ENCODE data around the gene GRAMD1A. TPM values are rescaled to one million over a fixed set of nuclear protein-coding genes. Genes with fewer than 3 reads are reported as not detected.

Gene GRAMD1A
- total RNA-seq, 3 donors from 2014 or later, result 30.6 to 56.0 (median 38.6) TPM

DNA sequence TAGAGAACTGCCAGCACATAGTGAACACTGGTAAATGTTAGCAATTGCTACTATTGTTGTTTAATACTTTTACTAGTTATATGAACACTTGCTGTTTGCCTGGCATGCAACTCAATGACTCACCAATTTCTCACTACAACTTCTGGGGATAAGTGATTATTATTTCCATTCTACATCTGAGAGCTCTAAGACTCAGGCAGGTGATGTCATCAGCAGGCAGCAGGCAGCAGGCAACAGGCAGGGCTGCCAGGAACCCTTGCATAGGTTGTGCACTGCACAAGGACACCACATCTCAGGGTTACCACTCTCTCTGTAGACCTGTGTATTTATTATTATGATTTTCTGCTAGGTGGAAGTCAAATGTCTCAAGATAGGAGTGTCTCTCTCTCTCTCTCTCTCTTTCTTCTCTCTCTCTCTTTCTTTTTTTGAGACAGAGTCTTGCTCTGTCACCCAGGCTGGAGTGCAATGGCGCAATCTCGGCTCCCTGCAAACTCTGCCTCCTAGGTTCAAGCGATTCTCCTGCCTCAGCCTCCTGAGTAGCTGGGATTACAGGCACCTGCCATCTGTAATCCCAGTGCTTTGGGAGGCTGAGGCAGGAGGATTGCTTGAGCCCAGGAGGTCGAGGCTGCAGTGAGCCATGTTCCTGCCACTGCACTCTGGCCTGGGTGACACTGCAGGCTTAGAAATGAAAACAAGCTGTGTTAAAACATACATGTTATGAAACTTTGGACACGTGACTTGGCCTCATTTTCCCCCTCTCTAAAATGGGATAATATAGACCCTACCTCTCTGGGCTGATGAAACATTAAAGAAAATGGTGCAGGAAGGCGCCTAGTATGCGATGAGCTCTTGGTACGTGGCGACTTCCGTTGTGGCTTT is 64.1 kb downstream of the GRAMD1A start:
- Histone ChIP-seq H3K4me3 (no peak overlapping the region), H3K4me1 (no peaks in the 10 kb centered on the region), H3K27ac (no peak overlapping the region), H3K27me3 (no peaks in the 10 kb centered on the region), H3K36me3 (no peaks in the 10 kb centered on the region), H3K9me3 (no peaks in the 10 kb centered on the region)
- DNase-seq (ENCODE audit: low spot score in 2 of 2), result no peak
- TF ChIP-seq POLR2AphosphoS5 (IDR thresholded peaks at IDR 0.05), result no peak
- TF ChIP-seq, protein P1, sequence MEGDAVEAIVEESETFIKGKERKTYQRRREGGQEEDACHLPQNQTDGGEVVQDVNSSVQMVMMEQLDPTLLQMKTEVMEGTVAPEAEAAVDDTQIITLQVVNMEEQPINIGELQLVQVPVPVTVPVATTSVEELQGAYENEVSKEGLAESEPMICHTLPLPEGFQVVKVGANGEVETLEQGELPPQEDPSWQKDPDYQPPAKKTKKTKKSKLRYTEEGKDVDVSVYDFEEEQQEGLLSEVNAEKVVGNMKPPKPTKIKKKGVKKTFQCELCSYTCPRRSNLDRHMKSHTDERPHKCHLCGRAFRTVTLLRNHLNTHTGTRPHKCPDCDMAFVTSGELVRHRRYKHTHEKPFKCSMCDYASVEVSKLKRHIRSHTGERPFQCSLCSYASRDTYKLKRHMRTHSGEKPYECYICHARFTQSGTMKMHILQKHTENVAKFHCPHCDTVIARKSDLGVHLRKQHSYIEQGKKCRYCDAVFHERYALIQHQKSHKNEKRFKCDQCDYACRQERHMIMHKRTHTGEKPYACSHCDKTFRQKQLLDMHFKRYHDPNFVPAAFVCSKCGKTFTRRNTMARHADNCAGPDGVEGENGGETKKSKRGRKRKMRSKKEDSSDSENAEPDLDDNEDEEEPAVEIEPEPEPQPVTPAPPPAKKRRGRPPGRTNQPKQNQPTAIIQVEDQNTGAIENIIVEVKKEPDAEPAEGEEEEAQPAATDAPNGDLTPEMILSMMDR (IDR thresholded peaks at IDR 0.05), result no peak
- no peak for TF ChIP-seq POLR2A (IDR thresholded peaks at IDR 0.05)
- intact Hi-C loops (cut with DNase I; ENCODE audit: low total_unique reads), result no loop called here

DNA sequence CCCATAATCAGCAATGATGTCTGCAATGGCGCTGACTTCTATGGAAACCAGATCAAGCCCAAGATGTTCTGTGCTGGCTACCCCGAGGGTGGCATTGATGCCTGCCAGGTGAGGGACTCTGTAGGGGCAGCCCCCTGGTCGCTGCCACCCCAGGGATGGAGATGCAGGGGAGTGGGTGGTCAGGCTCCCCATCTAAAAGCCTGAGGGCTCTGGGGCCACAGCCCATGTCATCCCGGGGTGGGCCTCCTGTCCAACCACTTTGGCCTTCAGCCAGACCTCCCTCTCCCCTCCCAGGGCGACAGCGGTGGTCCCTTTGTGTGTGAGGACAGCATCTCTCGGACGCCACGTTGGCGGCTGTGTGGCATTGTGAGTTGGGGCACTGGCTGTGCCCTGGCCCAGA is 65.5 kb downstream of the GRAMD1A start:
- H3K4me3 ChIP-seq, result no peak overlapping the region
- H3K27ac ChIP-seq, result no peak overlapping the region
- no peaks in the 10 kb centered on the region for H3K36me3 ChIP-seq
- no peaks in the 10 kb centered on the region for H3K4me1 ChIP-seq
- TF ChIP-seq POLR2AphosphoS5 (IDR thresholded peaks at IDR 0.05), result no peak
- TF ChIP-seq, protein P1 (IDR thresholded peaks at IDR 0.05), result no peak
- no peak for TF ChIP-seq POLR2A (IDR thresholded peaks at IDR 0.05)
- no peak for DNase-seq (ENCODE audit: low spot score in 2 of 2)
- peaks cover 0 to 3% of the 10 kb centered on the region in 2 donors for H3K9me3 ChIP-seq
- intact Hi-C loops (cut with DNase I; ENCODE audit: low total_unique reads), result loop anchor here (5.0 kb wide), 1 partner anchor 67 kb away; no protein-coding TSS in a partner anchor
- no peaks in the 10 kb centered on the region for H3K27me3 ChIP-seq

DNA sequence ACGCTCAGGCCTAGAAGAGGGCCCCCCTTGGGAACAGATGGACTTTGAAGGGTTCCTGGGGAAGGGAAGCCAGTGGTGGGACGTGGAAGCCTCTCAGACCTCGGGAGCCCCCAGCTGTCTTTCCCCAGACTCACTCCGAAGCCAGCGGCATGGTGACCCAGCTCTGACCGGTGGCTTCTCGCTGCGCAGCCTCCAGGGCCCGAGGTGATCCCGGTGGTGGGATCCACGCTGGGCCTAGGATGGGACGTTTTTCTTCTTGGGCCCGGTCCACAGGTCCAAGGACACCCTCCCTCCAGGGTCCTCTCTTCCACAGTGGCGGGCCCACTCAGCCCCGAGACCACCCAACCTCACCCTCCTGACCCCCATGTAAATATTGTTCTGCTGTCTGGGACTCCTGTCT is 66.0 kb downstream of the GRAMD1A start:
- intact Hi-C loops (cut with DNase I; ENCODE audit: low total_unique reads), result loop anchor here (5.0 kb wide), 1 partner anchor 66 kb away; no protein-coding TSS in a partner anchor
- no peaks in the 10 kb centered on the region for H3K36me3 ChIP-seq
- DNase-seq (ENCODE audit: low spot score in 2 of 2), result no peak
- no peak overlapping the region for H3K4me3 ChIP-seq
- no peak overlapping the region for H3K27ac ChIP-seq
- no peaks in the 10 kb centered on the region for H3K27me3 ChIP-seq
- no peak for TF ChIP-seq POLR2AphosphoS5 (IDR thresholded peaks at IDR 0.05)
- TF ChIP-seq, protein P1 (IDR thresholded peaks at IDR 0.05), result no peak
- TF ChIP-seq POLR2A (IDR thresholded peaks at IDR 0.05), result no peak
- no peaks in the 10 kb centered on the region for H3K4me1 ChIP-seq
- peaks cover 0 to 3% of the 10 kb centered on the region in 2 donors for H3K9me3 ChIP-seq

DNA sequence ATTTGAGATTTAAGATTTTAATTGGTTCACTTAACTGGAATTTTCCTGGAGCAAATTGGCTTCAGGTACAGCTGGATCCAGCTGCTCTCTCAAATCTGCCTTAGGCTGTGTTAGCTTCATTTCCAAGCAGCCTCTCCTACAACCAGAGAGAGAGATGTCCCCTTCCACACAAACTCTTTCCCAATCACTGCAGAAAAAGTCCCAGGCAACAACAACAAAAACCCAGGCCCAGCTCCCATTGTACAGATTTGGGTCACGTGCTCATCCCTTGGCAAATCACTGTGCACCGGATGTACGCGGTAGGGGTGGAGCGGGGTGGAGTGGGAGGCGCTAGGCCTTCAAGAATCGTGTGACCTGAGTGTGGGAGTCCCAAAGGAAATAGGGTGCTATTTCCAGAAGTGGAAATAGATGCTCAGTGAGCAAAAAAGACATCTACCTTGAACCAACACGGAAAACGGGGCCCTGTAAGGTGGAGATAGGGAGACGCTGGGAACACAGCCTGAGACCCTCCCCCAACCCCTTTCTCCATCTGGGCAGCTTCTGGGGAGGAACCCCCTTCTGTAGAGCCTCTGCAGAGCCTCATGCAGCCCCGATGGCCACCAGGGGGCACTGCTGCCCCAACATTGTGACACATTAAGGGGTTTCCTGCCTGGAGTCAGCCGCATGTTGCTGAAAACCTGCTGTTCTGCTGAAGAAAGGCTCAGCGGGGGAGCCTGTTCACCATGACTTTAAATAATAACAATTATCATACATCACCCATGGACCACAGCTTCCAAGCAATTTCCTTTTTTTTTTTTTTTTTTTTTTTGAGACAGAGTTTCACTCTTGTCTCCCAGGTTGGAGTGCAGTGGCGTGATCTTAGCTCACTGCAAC is 66.8 kb downstream of the GRAMD1A start:
- Histone ChIP-seq H3K36me3 (no peaks in the 10 kb centered on the region), H3K27me3 (no peaks in the 10 kb centered on the region), H3K9me3 (peaks cover 0 to 3% of the 10 kb centered on the region in 2 donors), H3K4me3 (no peak overlapping the region), H3K27ac (no peak overlapping the region), H3K4me1 (no peaks in the 10 kb centered on the region)
- peak; percentile 78 to 85 for DNase-seq (ENCODE audit: low spot score in 2 of 2)
- no peak for TF ChIP-seq POLR2AphosphoS5 (IDR thresholded peaks at IDR 0.05)
- TF ChIP-seq POLR2A (IDR thresholded peaks at IDR 0.05), result no peak
- TF ChIP-seq, protein P1 (IDR thresholded peaks at IDR 0.05), result peak; percentile 81 to 94 (median 91)
- intact Hi-C loops (cut with DNase I; ENCODE audit: low total_unique reads), result loop anchor here (5.0 kb wide), 1 partner anchor 65 kb away; no protein-coding TSS in a partner anchor

Data from breast epithelium (tissue), 4 donors.